ENCODE measurements around the gene SYT7. TPM values are rescaled to one million over a fixed set of nuclear protein-coding genes. Genes with fewer than 3 reads are reported as not detected.
"Not testable (repeated sequence)": the region's sequence is repeated elsewhere in the genome, so short reads cannot be mapped to it uniquely, and the experiment has no call there.

The SYT7 gene
- total RNA-seq, 2 experiments from 2014 or later = not detected

DNA sequence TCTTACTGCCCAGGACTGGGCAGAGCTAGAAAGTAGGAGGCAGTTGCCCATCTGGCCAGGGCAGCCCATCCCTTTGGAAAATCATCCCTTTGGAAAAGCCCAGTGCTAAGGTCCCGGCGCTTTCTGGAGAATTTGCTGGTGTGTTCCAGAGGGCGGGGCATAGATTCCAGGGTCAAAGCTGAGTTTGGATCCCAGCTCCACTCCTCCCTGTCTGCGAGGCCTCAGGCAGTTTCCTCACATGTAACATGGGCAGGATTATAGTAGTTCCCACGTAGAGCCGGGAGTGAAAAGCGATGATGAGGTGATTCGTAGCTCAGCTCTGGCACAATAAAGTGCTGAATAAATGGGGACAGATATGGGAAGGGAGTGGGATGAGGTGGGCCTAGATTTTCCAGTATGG is 103.8 kb downstream of the SYT7 start:
- Mint-ChIP-seq H3K4me3 (no peak overlapping the region), H3K4me1 (ENCODE audit: low read depth) (peaks cover 9% of the 10 kb centered on the region), H3K9me3 (no peaks in the 10 kb centered on the region), H3K27ac (no peak overlapping the region), H3K36me3 (peaks cover 8% of the 10 kb centered on the region), H3K27me3 (peaks cover 1% of the 10 kb centered on the region)
- POLR2A ChIA-PET = no interaction called here
- intact Hi-C loops (cut with micrococcal nuclease) = loop anchor here (1.0 to 5.0 kb wide), 2 partner anchors 40 to 150 kb away; no protein-coding TSS in a partner anchor
- CTCF ChIA-PET = interaction anchor here (0.9 to 14.0 kb wide), 15 partner anchors 8 to 161 kb away, joined by 3 to 277 read pairs (median 4); partner anchors contain the start of gene TMEM216
- DNase-seq = no peak

DNA sequence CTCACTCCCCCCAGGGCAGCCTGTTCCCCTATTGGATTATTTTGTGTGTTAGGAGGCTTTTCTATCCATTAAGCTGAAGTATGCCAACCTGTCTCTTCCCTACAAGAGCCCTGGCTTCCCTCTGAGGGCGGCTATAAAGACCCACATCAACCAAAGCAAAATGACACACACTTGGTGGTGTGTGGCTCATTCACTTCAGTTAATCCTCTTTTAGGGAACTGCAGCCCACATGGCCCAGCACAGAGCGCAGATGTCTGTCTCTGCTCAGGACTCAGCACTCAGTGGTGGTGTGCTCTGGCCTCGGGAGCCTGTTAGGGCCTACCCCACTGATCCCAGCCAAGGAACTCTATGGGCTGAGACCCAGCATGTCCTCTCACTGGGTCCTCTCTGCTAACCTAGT is 104.5 kb downstream of the SYT7 start:
- POLR2A ChIA-PET = no interaction called here
- H3K4me1 Mint-ChIP-seq (ENCODE audit: low read depth) = peaks cover 9% of the 10 kb centered on the region
- peaks cover 8% of the 10 kb centered on the region for H3K36me3 Mint-ChIP-seq
- H3K27me3 Mint-ChIP-seq = no peaks in the 10 kb centered on the region
- H3K9me3 Mint-ChIP-seq = no peaks in the 10 kb centered on the region
- intact Hi-C loops (cut with micrococcal nuclease) = loop anchor here (5.0 kb wide), 1 partner anchor 151 kb away; no protein-coding TSS in a partner anchor
- CTCF ChIA-PET = interaction anchor here (0.6 to 14.0 kb wide), 11 partner anchors 8 to 177 kb away, joined by 3 to 277 read pairs (median 7); partner anchors contain the start of gene TMEM216
- no peak overlapping the region for H3K27ac Mint-ChIP-seq
- no peak overlapping the region for H3K4me3 Mint-ChIP-seq
- no peak for DNase-seq

DNA sequence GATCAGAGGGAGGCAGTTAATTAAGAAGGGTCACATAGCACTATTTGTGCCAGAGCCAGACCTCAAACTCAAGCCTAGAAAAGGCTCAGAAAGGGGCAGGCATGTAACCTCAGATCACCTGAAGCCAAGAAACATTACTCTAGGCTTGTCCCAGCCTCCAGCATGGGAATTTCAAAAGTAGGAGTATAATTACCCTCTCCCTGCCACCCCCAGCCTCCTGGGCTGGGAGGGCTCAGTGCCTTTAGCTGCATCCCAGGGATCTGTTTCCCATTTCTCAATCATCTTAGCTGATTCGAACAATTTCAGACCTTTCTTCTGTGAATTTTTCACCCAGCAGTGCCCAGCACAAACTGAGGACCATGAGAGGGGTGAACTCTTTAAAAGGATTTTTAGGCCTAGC is 105.4 kb downstream of the SYT7 start:
- no peaks in the 10 kb centered on the region for H3K9me3 Mint-ChIP-seq
- intact Hi-C loops (cut with micrococcal nuclease) = loop anchor here (5.0 kb wide), 1 partner anchor 152 kb away; no protein-coding TSS in a partner anchor
- CTCF ChIA-PET = interaction anchor here (0.8 to 14.0 kb wide), 7 partner anchors 9 to 163 kb away, joined by 3 to 277 read pairs (median 11); partner anchors contain the start of gene LRRC10B
- POLR2A ChIA-PET = no interaction called here
- no peak for DNase-seq
- no peak overlapping the region for H3K27ac Mint-ChIP-seq
- H3K27me3 Mint-ChIP-seq = no peaks in the 10 kb centered on the region
- peaks cover 9% of the 10 kb centered on the region for H3K4me1 Mint-ChIP-seq (ENCODE audit: low read depth)
- peaks cover 8% of the 10 kb centered on the region for H3K36me3 Mint-ChIP-seq
- no peak overlapping the region for H3K4me3 Mint-ChIP-seq

DNA sequence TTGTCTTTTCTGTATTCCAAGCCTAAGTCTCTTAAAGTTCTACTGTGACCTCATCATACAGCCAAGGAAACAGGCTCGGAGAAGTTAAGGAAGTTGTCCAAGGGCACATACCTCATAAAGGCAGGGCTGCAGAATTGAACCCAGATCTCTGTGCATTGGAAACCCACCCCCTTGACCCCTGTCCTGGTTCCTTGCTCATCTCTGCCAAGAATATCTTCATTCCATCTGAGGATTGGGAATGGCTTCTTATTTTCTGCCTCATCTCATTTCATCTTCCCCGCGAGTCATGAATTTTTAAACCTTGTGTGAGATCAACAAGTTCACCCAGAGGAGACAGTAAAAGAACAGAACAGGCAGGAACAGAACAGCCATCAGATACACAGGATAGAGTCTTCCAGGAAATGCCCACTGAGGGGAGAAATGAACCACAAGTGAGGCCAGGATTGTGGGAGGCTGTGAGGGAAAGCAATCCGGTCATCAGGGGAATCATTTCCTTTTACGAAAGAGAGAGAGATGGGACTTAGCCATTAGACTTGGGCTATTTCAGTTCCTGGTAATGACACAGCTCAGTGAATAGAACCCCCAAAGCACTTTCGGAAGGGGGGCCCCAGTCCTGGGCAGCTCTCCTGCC is 106.7 kb downstream of the SYT7 start:
- no peaks in the 10 kb centered on the region for H3K27me3 Mint-ChIP-seq
- peaks cover 9% of the 10 kb centered on the region for H3K4me1 Mint-ChIP-seq (ENCODE audit: low read depth)
- intact Hi-C loops (cut with micrococcal nuclease) = no loop called here
- H3K4me3 Mint-ChIP-seq = no peak overlapping the region
- DNase-seq = no peak
- CTCF ChIA-PET = interaction anchor here (1.1 to 14.0 kb wide), 4 partner anchors 8 to 165 kb away, joined by 3 to 277 read pairs (median 26); no protein-coding TSS in a partner anchor
- H3K9me3 Mint-ChIP-seq = no peaks in the 10 kb centered on the region
- H3K27ac Mint-ChIP-seq = no peak overlapping the region
- H3K36me3 Mint-ChIP-seq = peaks cover 8% of the 10 kb centered on the region
- POLR2A ChIA-PET = no interaction called here

DNA sequence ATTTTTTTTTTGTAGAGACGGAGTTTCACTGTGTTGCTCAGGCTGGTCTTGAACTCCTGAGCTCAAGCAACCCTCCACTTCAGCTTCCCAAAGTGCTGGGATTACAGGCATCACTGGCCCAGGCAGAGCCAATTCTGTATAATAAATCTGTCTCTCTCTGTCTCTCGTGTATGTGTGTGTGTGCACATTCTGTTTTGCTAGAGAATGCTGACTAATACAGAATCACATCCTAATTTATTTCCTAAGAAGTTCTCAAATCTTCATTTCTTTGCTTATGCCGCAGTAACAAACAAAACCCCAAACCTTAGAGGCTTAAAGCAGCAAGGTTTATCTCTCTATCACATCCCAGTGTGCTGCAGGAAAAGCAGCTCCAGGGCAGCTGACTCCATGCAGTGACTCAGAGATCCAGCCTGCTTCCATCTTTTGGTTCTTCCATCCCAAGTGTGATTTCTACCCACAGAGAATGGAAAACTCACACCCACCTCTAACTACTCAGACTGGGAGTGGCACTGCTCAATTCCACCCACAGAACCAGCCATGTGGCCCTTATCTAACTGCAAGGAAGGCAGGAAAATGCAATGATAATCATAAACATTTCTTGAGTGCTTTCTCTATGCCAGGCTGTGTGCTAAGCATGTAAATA is 107.4 kb downstream of the SYT7 start:
- ChIA-PET CTCF (interaction anchor here (1.5 to 14.0 kb wide), 4 partner anchors 9 to 165 kb away, joined by 4 to 277 read pairs (median 26); no protein-coding TSS in a partner anchor), POLR2A (no interaction called here)
- H3K4me3 Mint-ChIP-seq = no peak overlapping the region
- H3K27ac Mint-ChIP-seq = no peak overlapping the region
- intact Hi-C loops (cut with micrococcal nuclease) = no loop called here
- H3K36me3 Mint-ChIP-seq = peaks cover 8% of the 10 kb centered on the region
- H3K4me1 Mint-ChIP-seq (ENCODE audit: low read depth) = peaks cover 9% of the 10 kb centered on the region
- DNase-seq = no peak
- no peaks in the 10 kb centered on the region for H3K9me3 Mint-ChIP-seq
- no peaks in the 10 kb centered on the region for H3K27me3 Mint-ChIP-seq

DNA sequence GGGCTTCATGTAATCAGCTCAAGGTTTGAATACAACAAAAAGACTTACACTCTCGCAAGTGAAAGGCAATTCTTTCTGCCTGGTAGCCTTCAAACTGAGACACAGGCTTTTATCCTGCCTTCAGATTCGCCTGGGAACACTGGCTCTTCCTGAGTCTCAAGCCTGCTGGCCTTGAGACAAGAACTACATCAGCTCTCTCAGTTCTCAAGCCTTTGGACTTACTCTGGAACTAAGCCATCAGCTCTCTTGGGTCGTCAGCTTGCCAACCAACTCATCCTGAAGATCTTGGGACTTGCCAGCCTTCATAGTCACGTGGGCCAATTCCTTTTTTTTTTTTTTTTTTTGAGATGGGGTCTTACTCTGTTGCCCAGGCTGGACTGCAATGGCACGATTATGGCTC is 108.0 kb downstream of the SYT7 start:
- ChIA-PET CTCF (interaction anchor here (1.5 to 14.0 kb wide), 3 partner anchors 10 to 166 kb away, joined by 4 to 277 read pairs (median 6); no protein-coding TSS in a partner anchor), POLR2A (no interaction called here)
- Mint-ChIP-seq H3K4me3 (no peak overlapping the region), H3K4me1 (ENCODE audit: low read depth) (peaks cover 9% of the 10 kb centered on the region), H3K36me3 (peaks cover 10% of the 10 kb centered on the region), H3K27me3 (no peaks in the 10 kb centered on the region), H3K9me3 (peaks cover under 1% of the 10 kb centered on the region), H3K27ac (no peak overlapping the region)
- intact Hi-C loops (cut with micrococcal nuclease) = no loop called here
- no peak for DNase-seq

DNA sequence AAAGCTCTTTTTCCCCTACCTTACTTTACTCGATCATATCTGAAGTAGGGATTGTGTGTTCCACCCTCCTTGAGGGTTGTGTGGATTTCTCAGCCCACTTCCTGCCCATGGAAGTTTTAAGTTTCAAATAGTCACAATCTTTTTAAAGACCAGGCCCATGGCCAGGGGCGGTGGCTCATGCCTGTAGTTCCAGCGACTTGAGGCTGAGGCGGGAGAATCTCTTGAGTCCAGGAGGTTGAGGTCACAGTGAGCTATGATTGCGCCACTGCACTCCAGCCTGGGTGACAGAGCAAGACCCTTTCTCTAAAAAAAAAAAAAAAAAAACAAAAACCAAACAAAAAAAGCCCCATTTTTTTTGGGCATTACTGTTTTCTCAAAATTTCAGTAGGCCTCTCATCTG is 108.6 kb downstream of the SYT7 start:
- ChIA-PET CTCF (interaction anchor here (1.5 to 14.0 kb wide), 2 partner anchors 10 to 44 kb away, joined by 6 to 277 read pairs; no protein-coding TSS in a partner anchor), POLR2A (no interaction called here)
- H3K4me3 Mint-ChIP-seq = no peak overlapping the region
- peaks cover 7% of the 10 kb centered on the region for H3K9me3 Mint-ChIP-seq
- H3K27me3 Mint-ChIP-seq = no peaks in the 10 kb centered on the region
- intact Hi-C loops (cut with micrococcal nuclease) = no loop called here
- DNase-seq = no peak
- no peak overlapping the region for H3K27ac Mint-ChIP-seq
- H3K4me1 Mint-ChIP-seq (ENCODE audit: low read depth) = peaks cover 9% of the 10 kb centered on the region
- H3K36me3 Mint-ChIP-seq = peaks cover 15% of the 10 kb centered on the region

DNA sequence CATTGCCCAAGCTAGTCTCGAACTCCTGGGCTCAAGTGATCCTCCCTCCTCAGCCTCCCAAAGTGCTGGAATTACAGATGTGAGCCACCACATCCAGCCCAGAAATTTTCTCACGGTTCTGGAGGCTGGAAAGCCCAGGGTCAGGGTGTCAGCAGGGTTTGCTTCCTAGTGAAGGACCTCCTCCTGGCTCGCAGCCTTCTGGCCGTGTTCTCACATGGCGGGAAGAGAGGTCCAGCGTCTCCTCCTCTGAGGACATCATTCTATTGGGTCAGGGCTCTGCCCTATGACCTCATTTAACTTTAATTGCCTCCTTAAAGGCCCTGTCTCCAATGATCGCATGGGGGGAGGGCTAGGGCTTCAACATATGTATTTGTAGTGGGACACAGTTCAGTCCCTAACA is 112.9 kb downstream of the SYT7 start:
- POLR2A ChIA-PET = no interaction called here
- no peak overlapping the region for H3K4me3 Mint-ChIP-seq
- no peak overlapping the region for H3K27ac Mint-ChIP-seq
- peaks cover 7% of the 10 kb centered on the region for H3K9me3 Mint-ChIP-seq
- no peak for DNase-seq
- CTCF ChIA-PET = interaction anchor here (1.6 to 2.0 kb wide), 2 partner anchors 10 to 49 kb away, joined by 8 to 11 read pairs; no protein-coding TSS in a partner anchor
- intact Hi-C loops (cut with micrococcal nuclease) = no loop called here
- no peaks in the 10 kb centered on the region for H3K27me3 Mint-ChIP-seq
- peaks cover 12% of the 10 kb centered on the region for H3K36me3 Mint-ChIP-seq
- no peaks in the 10 kb centered on the region for H3K4me1 Mint-ChIP-seq (ENCODE audit: low read depth)

DNA sequence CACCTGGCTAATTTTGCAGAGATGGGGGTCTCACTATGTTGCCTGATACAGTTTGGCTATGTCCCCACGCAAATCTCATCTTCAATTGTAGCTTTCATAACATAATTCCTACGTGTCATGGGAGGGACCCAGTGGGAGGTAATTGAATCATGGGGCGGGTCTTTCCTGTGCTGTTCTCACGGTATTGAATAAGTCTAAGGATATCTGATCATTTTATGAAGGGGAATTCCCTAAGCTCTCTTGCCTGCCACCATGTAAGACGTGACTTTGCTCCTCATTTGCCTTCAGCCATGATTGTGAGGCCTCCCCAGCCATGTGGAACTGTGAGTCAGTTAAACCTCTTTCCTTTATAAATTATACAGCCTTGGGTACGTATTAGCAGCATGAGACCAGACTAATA is 113.3 kb downstream of the SYT7 start:
- intact Hi-C loops (cut with micrococcal nuclease); H3K4me1 Mint-ChIP-seq (ENCODE audit: low read depth); H3K9me3 Mint-ChIP-seq; H3K4me3 Mint-ChIP-seq; DNase-seq; H3K27ac Mint-ChIP-seq; H3K27me3 Mint-ChIP-seq: not testable (repeated sequence)
- CTCF ChIA-PET = interaction anchor here (0.5 to 1.7 kb wide), 3 partner anchors 21 to 49 kb away, joined by 3 to 14 read pairs (median 8); no protein-coding TSS in a partner anchor
- POLR2A ChIA-PET = interaction anchor here (0.6 kb wide), 1 partner anchor 9 kb away, joined by 6 read pairs; no protein-coding TSS in a partner anchor
- H3K36me3 Mint-ChIP-seq = peaks cover 10% of the 10 kb centered on the region

Small RNA genes within 50 kb of the gene (microRNA-seq; reads per million reads assigned to microRNA genes)
- not detected for gene MIR4488 (ENCODE audit: borderline microRNAs expressed, borderline number of aligned reads, borderline replicate concordance)

Other genes starting within 250 kb of the SYT7 start
- gene DDB1, start 248.0 kb downstream of the SYT7 start, total RNA-seq = 100 to 1,000 TPM; 222 to 223 TPM
- gene TKFC, start 247.8 kb downstream of the SYT7 start, total RNA-seq = 100 to 1,000 TPM; 118 to 120 TPM
- gene CYB561A3, start 219.2 kb downstream of the SYT7 start, total RNA-seq = 10 to 100 TPM; 32.3 to 32.9 TPM
- 10 to 100 TPM; 33.7 to 34.6 TPM for gene TMEM138, start 218.7 kb downstream of the SYT7 start, total RNA-seq
- 1 to 10 TPM; 9.2 to 10.0 TPM for gene TMEM216, start 188.5 kb downstream of the SYT7 start, total RNA-seq
- gene CPSF7, start 151.1 kb downstream of the SYT7 start, total RNA-seq = 100 to 1,000 TPM in 1 of 2 experiments, 10 to 100 TPM in 1; 90.9 to 100 TPM
- 10 to 100 TPM; 31.4 to 35.4 TPM for gene SDHAF2, start 151.0 kb downstream of the SYT7 start, total RNA-seq
- gene LRRC10B, start 72.3 kb downstream of the SYT7 start, total RNA-seq = not detected
- under 1 TPM; 0.12 to 0.15 TPM for gene DAGLA, start 99.3 kb upstream of the SYT7 start, total RNA-seq
- 1 to 10 TPM; 1.2 to 1.4 TPM for gene MYRF, start 171.6 kb upstream of the SYT7 start, total RNA-seq
- gene TMEM258, start 211.5 kb upstream of the SYT7 start, total RNA-seq = 100 to 1,000 TPM; 191 to 192 TPM
- gene FEN1, start 211.8 kb upstream of the SYT7 start, total RNA-seq = 100 to 1,000 TPM; 108 to 111 TPM
- 10 to 100 TPM; 24.9 to 26.5 TPM for gene FADS1, start 235.9 kb upstream of the SYT7 start, total RNA-seq
- 10 to 100 TPM; 58.2 to 60.8 TPM for gene FADS2, start 247.2 kb upstream of the SYT7 start, total RNA-seq

Measured in activated CD4-positive, alpha-beta memory T cell treated with anti-CD3 and anti-CD28 coated beads for 36 hours (primary cell).